Pancreas (tissue), 10 donors: ENCODE data around the gene GNAZ. TPM values are rescaled to one million over a fixed set of nuclear protein-coding genes. Genes with fewer than 3 reads are reported as not detected.

Experiments
- ATAC-seq, 4 donors: fragments of 200-7000 bp; cut with Tn5 transposase; one replicate each; pipeline versions ENCODE4 v1.8.0 to v1.9.1; 2020; ENCODE audit warnings: mild to moderate bottlenecking in 4 of 4, moderate library complexity in 4 of 4
- DNase-seq, 6 donors: peaks; one replicate each; pipeline ENCODE4 v3.0.0-alpha.2; 2020
- FAIRE-seq: peaks from 2 replicates; lab custom pipeline; 2012; peaks lifted over from hg19 to GRCh38; lab: Jason Lieb, UNC
- H3K27ac ChIP-seq, 4 donors: fragments of 200-600 bp; sonication (generic); 1 replicate in 3 of 4; 2 replicates in 1 of 4; pipeline versions ENCODE4 v1.5.0 to v1.8.0; 2020
- H3K27me3 ChIP-seq, 4 donors: fragments of 200-600 bp; one replicate each; pipeline ENCODE4 v1.8.0; 2021
- H3K36me3 ChIP-seq, 3 donors: fragments of 200-600 bp; sonication (generic) in 1 of 3; one replicate each; pipeline versions ENCODE4 v1.5.0 to v1.8.0; 2020 to 2021
- H3K4me1 ChIP-seq, 3 donors: fragments of 200-600 bp; one replicate each; pipeline ENCODE4 v1.8.0; 2021
- H3K4me3 ChIP-seq, 4 donors: fragments of 200-600 bp; sonication (generic) in 2 of 4; one replicate each; pipeline versions ENCODE4 v1.5.0 to v1.8.0; 2020 to 2021
- H3K9me3 ChIP-seq, 4 donors: fragments of 200-600 bp; one replicate each; pipeline ENCODE4 v1.8.0; 2021
- CTCF ChIP-seq, 4 donors: fragments of 200-600 bp; sonication (generic) in 3 of 4; IDR thresholded peaks; one replicate each; pipeline versions ENCODE4 v1.5.0 to v1.8.0; 2021; ENCODE audit warnings: antibody characterized with exemption in 4 of 4
- WGBS, 2 donors: extraction: QIAGEN DNeasy Blood & Tissue Kit; methylation state at CpG; one replicate each; pipeline ENCODE4 v1.1.7; 2013; 5-methylcytosine and 5-hydroxymethylcytosine counted together
- intact Hi-C, 3 donors: fragments of 100-400 bp; cut with DNase I; formaldehyde crosslinking; loops; one replicate each; pipeline versions ENCODE4 v1.11.1 to v1.14.2; 2022
- polyA plus RNA-seq, 2 donors: library from polyadenylated mRNA; stranded (reverse); fragments of 200-250 nt; gene quantifications; one replicate each; pipeline ENCODE4 v1.2.3, GENCODE V29; 2013
- total RNA-seq, 6 donors: library from RNA; stranded (reverse); fragmentation: NEBNext Ultra II Directional in 4 of 6; extraction: Animal tissue kit (Norgen Biotek cat#: 25700) in 4 of 6; gene quantifications; one replicate each; pipeline versions ENCODE4 v1.2.1 to v1.2.4, GENCODE V29; 2021 to 2023
- donor health status: healthy with polysubstance abuse.
- donor health status: DM: no; HTN: no; CAD: no; lungs with moderate emphysema.
- donor health status: DM: no; HTN: no; CAD: no.
- donor health status: control.
- donor health status: control.
- donor health status: Bipolar disorder and iron deficiency.
- donor health status: DM: yes; HTN: yes; CAD: no.
- donor health status: DM: no; HTN: no; CAD: no.
- donor health status: DM: no; HTN: no; CAD: no.
- donor health status: DM: yes; HTN: yes; CAD: no.

Gene GNAZ
- total and polyA plus RNA-seq, 8 donors = 0.88 to 9.7 (median 2.1) TPM

GRCh38 chr22:23166042-23166831 lies 95.9 kb downstream of the GNAZ start:
- peak in 1 of 6 donors; percentile 30 for DNase-seq
- Histone ChIP-seq H3K36me3 (no peaks in the 10 kb centered on the region), H3K4me1 (no peaks in the 10 kb centered on the region), H3K9me3 (no peaks in the 10 kb centered on the region), H3K27me3 (no peaks in the 10 kb centered on the region), H3K27ac (no peak overlapping the region), H3K4me3 (no peak overlapping the region)
- 59 to 63% methylated on average over 6 of the region's 6 CpGs for WGBS, 2 donors
- TF ChIP-seq CTCF (IDR thresholded peaks at IDR 0.05) = no peak
- no peak for ATAC-seq
- no peak for FAIRE-seq
- intact Hi-C loops = no loop called here

GRCh38 chr22:23166841-23167616 lies 96.7 kb downstream of the GNAZ start:
- H3K9me3 ChIP-seq = no peaks in the 10 kb centered on the region
- H3K4me1 ChIP-seq = no peaks in the 10 kb centered on the region
- intact Hi-C loops = no loop called here
- ATAC-seq (no peak), DNase-seq (peak in 1 of 6 donors; percentile 36), FAIRE-seq (no peak)
- H3K27ac ChIP-seq = no peak overlapping the region
- H3K36me3 ChIP-seq = no peaks in the 10 kb centered on the region
- no peak overlapping the region for H3K4me3 ChIP-seq
- no peaks in the 10 kb centered on the region for H3K27me3 ChIP-seq
- 85 to 89% methylated on average over 10 of the region's 10 CpGs for WGBS, 2 donors
- no peak for TF ChIP-seq CTCF (IDR thresholded peaks at IDR 0.05)

GRCh38 chr22:23168391-23169042 lies 98.2 kb downstream of the GNAZ start:
- Histone ChIP-seq H3K27me3 (no peaks in the 10 kb centered on the region), H3K9me3 (no peaks in the 10 kb centered on the region), H3K36me3 (no peaks in the 10 kb centered on the region), H3K27ac (no peak overlapping the region), H3K4me1 (no peaks in the 10 kb centered on the region), H3K4me3 (no peak overlapping the region)
- no peak for ATAC-seq
- DNase-seq = peak in 1 of 6 donors; percentile 27
- no peak for FAIRE-seq
- 89 to 92% methylated on average over 9 of the region's 9 CpGs for WGBS, 2 donors
- intact Hi-C loops = no loop called here
- no peak for TF ChIP-seq CTCF (IDR thresholded peaks at IDR 0.05)

GRCh38 chr22:23169043-23169406 lies 98.7 kb downstream of the GNAZ start:
- no peaks in the 10 kb centered on the region for H3K36me3 ChIP-seq
- intact Hi-C loops = no loop called here
- no peak for ATAC-seq
- TF ChIP-seq CTCF (IDR thresholded peaks at IDR 0.05) = no peak
- H3K27me3 ChIP-seq = no peaks in the 10 kb centered on the region
- 93 to 97% methylated on average over 4 of the region's 4 CpGs for WGBS, 2 donors
- FAIRE-seq = no peak
- H3K4me3 ChIP-seq = no peak overlapping the region
- DNase-seq = no peak
- H3K9me3 ChIP-seq = no peaks in the 10 kb centered on the region
- H3K4me1 ChIP-seq = no peaks in the 10 kb centered on the region
- H3K27ac ChIP-seq = no peak overlapping the region

Other genes with a start within 250 kb of the GNAZ start
- gene IGLL5, start 182.7 kb upstream of the GNAZ start, total RNA-seq = 10 to 100 TPM in 1 of 6 donors, 1 to 10 TPM in 1, under 1 TPM in 2, not detected in 2; 0.23 to 26.3 (median 2.3) TPM
- gene IGLL5, start 182.7 kb upstream of the GNAZ start, polyA plus RNA-seq = under 1 TPM in 1 of 2 donors, not detected in 1; 0.42 TPM
- gene RSPH14, start 71.5 kb downstream of the GNAZ start, total RNA-seq = under 1 TPM; 0.51 to 0.97 (median 0.73) TPM
- 1 to 10 TPM in 1 of 2 donors, under 1 TPM in 1; 0.91 to 2.1 TPM for gene RSPH14, start 71.5 kb downstream of the GNAZ start, polyA plus RNA-seq
- 1 to 10 TPM; 1.2 to 4.4 (median 2.3) TPM for gene RAB36, start 75.0 kb downstream of the GNAZ start, total RNA-seq
- gene RAB36, start 75.0 kb downstream of the GNAZ start, polyA plus RNA-seq = 1 to 10 TPM; 3.5 to 7.3 TPM
- gene BCR, start 110.0 kb downstream of the GNAZ start, total RNA-seq = 10 to 100 TPM; 17.1 to 35.9 (median 20.5) TPM
- gene BCR, start 110.0 kb downstream of the GNAZ start, polyA plus RNA-seq = 10 to 100 TPM; 15.5 to 16.5 TPM